ENCODE measurements around the gene HSDL2.
"Not testable (repeated sequence)": the region's sequence is repeated elsewhere in the genome, so short reads cannot be mapped to it uniquely, and the experiment has no call there.

The HSDL2 gene

DNA sequence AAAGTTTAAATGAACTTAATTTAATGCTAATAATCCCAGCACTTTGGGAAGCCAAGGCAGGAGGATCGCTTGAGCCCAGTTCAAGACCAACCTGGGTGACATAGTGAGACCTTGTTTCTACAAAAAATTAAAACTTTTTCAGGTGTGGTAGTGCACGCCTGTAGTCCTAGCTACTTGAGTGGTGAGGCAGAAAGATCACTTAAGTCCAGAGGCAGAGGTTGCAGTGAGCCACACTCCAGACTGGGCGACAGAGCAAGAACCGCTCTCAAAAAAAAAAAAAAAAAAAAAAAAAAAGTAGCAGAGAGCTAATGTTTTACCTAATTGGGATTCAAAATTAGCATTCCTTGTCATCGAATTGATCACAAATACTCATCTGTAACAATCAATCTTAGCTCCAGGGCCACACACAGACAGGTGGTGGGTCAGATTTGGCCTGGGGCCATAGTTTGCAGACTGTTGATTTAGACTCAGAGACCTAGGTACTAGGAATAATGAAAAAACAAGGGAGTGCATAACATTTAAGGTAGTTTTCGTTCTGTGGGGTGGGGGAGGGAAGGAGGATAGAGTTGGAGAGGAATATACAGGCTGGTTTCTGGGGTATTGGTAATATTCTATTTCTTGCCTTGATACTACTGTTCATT lies 21.4 kb downstream of the HSDL2 start:
- no peak for DNase-seq

DNA sequence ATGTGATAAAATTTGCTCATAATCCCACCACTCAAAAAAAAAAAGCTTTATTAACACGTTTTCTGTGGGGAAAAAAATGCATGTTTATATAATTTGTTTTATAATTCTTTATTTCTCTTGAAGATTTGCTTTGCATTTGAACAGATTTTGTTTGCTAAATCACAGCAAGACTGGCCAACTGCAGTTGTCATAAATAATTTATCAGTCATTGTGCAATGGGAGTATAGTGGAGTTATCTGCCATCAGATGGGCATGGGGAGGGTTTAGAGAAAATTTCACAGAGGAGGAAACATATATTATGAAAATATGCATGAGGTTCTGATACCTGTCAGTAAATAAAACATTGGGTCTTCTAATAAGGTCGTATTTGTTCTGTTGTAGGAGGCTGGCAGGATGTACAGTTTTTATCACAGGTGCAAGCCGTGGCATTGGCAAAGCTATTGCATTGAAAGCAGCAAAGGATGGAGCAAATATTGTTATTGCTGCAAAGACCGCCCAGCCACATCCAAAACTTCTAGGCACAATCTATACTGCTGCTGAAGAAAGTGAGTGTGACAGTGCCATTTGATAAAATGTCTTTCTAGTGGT lies 23.8 kb downstream of the HSDL2 start:
- DNase-seq: no peak

DNA sequence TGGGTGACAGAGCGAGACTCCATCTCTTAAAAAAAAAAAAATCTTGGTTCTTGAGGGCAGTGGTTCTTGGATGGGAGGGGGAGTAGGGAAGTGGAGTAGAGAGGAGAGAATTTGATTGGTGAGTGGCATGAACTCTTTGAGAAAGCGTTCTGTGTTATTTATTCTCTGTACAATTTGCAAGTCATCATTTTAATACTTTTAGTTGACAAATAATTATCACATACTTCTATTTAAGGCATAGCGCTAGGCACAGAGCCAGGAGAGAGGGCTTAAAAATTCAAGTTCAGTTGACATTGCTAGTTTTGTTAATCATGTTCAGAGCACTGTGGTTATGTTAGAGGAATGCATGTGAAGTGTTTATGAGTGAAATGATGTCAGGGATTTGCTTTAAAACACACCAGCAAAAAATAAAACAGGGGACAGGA lies 24.6 kb downstream of the HSDL2 start:
- DNase-seq: no peak

DNA sequence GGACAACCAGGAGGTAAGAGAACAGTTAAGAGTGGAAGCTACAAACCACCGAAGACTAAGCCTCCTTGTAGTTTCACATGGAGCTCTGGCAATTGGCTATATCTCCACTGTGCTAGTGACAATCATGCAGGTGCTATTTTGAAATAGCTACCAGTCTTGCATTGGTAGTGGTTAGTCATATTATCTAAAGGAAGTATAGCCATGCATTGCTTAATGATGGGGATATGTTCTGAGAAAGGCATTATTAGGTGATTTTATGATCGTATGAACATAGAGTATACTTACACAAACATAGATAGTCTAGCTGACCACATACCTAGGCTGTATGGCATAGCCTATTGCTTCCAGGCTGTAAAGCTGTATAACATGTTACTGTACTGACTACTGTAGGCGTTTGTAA lies 28.4 kb downstream of the HSDL2 start:
- DNase-seq: no peak

DNA sequence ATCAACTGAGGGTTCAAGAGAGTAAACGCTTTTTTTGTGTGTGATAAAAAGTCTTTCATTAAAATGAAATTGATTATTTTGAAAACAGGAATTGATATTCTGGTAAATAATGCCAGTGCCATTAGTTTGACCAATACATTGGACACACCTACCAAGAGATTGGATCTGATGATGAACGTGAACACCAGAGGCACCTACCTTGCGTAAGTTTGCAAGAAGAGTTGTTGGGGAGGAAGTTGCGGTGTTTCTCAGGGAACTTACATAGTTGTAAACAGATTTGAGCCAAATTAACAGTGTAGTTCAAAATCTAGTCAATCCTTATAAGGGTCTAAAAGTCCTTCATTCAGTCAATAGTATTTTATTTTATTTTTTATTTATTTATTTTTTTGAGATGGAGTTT lies 28.9 kb downstream of the HSDL2 start:
- DNase-seq: no peak

DNA sequence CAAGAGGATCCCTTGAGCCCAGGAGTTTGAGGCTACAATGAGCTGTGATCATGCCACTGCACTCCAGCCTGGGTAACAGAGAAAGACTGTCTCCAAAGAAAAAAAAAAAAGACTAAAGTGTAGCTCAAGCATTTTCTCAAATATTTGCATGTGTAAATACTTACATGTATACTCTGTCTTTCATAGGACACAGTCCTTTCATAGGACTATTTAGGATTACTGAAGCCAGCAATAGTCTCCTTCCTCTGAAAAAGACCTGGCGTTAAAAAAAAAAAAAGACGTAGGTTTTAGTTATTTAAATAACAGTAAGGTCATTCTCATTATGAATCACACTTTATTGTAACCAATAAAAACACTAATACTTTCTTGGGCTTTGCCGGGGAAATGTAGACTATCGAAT lies 29.9 kb downstream of the HSDL2 start:
- DNase-seq: no peak

DNA sequence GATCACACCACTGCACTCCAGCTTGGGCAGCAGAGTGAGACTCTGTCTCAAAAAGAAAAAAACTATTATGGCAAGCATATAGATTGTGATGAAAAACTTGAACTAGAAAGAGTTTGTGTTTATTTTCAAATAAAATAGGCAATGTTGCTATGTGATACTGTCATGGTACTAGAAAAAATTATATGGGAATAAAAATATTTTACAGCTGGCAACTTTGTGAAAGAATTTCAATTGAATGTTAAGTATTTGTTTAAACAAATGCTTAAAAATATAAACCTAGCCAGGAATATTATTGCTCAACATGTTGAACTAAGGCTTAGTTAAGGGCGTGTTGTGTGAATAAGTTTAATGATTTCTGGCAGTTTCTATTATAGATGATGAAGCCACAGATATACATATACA lies 31.7 kb downstream of the HSDL2 start:
- no peak for DNase-seq

DNA sequence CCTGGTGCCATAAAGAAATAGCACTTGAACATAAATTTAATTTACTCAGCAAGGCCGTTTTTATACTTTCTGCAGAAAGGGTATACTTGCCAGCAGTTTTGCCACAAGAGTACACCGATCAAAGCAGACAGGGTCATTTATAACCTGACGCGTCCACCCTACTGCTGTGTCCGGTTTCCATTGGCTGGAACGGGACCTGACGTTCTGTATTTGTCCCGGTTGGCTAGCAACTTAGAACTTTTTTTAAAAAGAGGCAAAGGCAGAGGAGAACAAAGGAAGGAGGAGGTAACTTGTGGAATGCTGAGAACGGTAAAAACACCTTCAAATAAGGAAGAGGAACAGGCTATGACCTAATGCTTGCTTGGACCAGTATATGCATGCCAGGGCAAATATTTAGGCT lies 33.8 kb downstream of the HSDL2 start:
- DNase-seq: not testable (repeated sequence)

DNA sequence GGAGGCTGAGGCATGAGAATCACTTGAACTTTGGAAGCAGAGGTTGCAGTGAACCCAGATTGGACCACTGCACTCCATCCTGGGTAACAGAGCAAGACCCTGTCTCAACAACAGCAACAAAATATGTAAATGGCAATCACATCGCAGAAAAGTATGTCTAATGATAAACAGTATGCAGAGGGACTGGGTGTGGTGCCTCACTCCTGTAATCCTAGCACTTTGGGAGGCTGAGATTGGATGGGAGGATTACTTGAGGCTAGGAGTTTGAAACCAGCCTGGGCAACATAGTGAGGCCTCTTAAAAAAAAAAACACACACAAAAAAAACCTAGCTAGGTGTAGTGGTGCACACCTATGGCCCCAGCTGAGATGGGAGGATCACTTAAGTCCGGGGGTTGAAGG lies 40.3 kb downstream of the HSDL2 start:
- no peak for DNase-seq

DNA sequence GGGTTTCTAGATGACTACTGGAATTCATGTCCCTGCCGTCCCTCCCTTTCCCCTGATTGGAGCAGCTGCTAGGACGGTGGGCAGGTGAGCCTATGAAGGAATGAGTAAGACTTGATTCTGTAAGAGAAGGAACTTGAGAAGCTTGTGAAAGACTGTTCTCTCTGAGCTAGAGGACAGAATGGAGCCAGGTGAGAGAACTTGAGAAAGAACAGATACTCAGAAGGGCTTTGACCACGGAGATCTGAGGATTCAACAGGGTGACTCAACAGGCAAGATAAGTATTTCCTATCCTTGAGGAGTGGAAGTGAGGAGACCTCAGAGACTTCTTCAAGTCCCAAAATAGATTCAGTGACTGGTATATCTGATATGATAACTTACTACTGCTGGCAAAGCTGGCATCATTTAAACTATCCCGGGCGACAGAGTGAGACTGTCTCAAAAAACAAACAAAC lies 41.9 kb downstream of the HSDL2 start:
- DNase-seq: no peak

DNA sequence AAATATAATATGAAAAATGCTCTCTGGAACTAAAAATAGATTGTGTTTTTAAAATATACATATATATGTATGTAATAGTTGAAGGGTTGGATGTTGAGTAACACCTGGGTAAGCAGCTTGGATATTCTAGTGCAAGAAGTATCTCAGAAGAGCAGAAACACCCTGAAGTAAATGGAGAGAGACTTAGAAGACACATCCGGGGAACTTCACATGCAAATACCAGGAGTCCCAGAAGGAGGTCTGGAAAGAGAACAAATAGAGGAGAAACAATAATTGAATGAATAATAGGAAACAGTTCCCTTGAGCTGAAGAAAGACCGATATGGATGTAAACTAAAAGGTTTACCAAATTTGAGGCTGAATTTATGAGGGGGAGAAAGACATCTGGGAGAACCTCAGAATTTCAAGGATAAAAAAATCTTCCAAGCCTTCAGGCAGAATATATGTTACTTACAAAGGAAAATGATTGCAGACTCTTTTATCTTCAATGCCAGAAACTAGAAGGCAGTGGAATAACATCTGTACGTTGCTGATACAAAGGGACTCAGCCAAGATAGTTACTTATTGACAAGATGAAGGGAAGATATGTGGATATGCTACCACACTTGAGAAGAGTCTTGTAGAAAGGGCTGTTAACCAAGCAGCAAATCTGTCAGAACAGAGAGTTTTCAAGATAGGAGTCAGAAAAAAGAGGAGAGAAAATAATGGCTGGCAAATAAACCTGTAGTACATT lies 42.7 kb downstream of the HSDL2 start:
- DNase-seq: no peak

DNA sequence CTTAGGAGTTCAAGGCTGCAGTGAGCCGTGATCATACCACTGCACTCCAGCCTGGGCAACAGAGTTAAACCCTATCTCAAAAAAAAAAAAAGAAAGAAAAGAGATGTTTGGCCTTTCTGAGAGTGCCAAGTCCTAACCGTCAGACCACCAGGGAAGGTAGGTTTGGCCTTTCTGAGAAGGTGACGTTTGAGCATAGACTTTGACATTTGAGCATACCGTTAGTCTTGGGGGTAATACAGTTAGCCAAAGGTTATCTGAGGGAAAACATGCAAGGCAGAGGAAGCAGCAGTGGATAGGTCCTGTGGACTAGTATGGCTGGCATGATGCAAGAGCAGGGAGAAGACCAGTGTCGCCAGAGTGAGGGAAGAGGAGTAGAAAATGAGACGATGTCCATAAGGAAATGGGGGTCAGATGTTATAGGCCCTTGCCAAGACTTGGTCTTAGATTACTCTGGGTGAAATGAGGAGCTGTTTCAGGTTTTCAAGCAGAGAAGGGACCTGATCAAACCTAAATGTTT lies 50.2 kb downstream of the HSDL2 start:
- DNase-seq: no peak

DNA sequence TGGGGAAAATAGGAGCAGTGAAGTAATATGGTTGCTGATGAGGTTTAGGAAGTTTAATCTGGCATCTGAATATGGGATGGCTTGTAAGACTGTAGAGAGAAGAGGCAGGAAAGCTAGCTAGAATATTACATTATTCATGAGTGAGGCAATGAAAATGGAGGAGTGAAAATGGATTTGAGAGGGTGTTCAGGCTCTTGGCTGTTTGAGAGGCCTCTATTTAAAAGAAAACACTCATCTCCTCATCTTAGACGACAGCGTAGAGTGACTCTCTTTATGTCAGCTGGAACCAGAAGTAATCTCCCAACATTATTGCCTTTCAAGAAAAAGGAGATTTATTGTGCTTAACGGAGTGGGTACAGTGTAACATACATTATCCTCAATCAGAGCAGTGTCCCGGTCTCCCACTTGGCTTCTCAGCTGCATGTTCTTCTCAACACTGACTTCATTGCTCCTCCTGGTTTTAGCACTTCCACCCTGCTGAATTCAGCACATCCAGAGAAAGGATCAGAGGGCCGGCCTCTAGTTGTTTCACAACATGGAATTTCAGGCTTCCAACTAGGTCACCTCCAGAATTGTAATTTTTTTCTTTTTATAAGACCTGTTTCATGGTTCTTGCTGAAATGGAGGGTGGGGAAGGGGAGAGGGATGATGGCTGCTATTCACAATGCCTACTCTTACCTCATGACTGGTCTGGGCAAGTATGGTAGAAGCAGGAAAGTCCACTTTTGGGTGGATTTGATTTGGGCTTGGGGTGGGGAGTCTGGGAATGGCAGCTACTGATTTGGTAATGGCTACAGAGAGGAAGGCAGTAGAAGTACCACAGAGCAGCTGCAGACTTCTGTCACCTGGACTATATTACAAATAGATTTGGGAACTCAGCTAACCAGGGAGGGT lies 53.8 kb downstream of the HSDL2 start:
- DNase-seq: no peak

DNA sequence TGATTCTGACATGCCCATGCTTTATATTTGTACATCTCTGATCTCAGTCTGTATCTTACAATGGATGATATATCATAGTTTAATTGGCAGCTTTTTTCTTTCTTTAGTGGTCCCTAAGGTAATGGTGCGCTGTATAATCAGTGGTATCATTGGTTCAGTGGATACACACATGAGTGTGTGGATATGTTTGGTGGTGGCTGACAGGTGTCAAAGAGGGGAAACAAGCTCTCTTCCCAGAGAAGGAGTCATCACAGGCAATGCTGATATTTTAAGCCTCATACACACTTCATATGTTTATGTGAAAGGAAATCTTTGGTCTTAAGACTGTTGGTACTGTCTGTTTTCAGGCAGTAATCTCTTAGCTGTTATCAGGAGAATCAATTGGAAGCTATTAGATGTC lies 54.6 kb downstream of the HSDL2 start:
- no peak for DNase-seq

DNA sequence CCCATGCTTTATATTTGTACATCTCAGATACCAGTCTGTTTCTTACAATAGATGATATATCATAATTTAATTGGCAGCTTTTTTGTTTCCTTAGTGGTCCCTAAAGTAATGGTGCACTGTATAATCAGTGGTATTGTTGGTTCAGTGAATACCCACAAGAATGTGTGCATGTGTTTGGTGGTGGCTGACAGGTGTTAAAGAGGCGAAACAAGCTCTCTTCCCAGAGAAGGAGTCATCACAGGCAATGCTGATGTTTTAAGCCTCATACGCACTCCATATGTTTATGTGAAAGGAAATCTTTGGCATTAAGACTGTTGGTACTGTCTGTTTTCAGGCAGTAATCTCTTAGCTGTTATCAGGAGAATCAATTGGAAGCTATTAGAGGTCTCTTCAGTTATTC lies 57.5 kb downstream of the HSDL2 start:
- no peak for DNase-seq

DNA sequence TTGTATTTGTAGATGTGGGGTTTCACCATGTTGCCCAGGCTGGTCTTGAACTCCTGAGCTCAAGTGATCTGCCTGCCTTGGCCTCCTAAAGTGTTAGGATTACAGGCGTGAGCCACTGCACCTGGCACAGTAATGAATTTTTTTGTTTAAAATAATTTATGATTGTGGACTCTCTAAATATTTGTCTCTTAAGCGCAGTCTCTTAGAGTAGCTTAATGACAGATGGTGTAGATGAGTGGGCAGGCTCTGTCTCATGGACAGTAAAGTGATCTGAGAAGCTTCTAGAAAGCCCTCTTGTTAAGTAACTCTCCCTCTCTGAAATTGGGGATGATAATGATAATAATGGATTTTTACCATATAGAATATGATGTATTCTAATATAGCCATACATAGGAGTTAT lies 59.3 kb downstream of the HSDL2 start:
- no peak for DNase-seq

DNA sequence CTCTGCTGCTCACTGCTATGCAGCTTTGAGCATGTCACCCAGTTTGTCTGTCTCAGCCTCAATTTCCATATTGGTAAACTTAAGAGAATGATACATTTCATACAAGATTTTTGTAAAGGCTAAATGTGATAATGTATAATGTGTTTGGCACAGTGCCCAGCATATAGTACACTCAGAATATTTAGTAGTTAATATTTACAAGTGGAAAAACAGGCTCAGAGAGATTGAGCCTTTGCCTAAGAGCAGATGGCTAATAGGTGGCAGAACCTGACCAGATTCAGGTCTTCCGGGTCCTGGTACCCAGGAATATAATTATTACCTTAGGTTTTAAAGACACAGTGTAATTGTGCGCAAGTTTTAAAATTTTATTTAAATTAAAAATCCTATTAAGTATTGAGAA lies 59.9 kb downstream of the HSDL2 start:
- DNase-seq: no peak

DNA sequence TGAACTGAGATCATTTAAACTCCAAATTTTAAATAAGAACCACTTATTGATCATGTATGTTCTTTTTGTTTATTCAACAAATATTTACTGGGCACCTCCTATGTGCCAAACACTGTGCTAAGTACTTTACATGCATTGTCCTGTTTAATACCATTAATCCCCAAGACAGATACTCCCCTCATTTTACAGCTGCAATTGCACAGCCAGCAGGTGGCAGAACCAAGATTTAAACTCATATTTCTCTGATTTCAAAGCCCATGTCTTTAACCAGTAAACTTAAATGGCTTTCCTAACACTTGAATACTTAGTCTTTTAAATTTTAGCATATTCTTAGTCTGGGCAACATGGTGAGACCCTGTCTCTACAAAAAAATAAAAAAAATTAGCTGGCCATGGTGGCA lies 63.3 kb downstream of the HSDL2 start:
- DNase-seq: peak in 1 of 2 experiments; percentile 30

DNA sequence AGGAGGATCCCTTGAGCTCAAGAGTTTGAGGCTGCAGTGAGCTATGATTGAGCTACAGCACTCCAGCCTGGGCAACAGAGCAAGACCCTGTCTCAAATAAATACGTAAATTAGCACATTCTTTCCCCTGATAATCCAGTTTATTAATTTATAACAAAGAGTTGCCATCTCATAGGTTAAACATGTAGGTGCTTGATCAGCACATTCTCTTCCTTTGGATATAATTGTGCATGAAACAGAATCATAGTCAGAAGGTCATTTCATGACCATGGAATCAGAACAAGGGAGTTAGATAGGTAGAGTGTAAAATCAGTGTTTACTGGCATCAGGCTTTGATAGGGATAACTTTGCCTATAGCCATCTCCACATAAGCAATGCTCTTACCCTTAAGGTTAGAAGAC lies 63.7 kb downstream of the HSDL2 start:
- no peak for DNase-seq

DNA sequence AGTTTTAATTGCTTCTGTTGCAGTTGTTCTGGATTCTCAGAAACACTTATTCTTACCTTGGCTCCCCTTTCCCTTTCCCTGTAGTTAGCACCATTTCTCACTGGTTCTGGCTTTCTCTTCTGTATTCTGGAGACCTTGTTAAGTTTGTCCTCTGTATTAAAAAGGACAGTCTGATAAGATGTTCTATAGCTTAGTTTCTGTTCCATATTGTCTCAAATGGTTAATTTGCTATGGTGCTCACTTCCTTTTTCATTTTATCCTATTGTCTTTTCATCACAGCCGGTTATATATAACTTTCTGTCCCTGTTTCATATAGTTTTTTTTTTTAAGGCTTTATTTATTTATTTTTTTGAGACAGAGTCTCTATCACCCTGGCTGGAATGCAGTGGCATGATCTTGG lies 65.3 kb downstream of the HSDL2 start:
- no peak for DNase-seq

DNA sequence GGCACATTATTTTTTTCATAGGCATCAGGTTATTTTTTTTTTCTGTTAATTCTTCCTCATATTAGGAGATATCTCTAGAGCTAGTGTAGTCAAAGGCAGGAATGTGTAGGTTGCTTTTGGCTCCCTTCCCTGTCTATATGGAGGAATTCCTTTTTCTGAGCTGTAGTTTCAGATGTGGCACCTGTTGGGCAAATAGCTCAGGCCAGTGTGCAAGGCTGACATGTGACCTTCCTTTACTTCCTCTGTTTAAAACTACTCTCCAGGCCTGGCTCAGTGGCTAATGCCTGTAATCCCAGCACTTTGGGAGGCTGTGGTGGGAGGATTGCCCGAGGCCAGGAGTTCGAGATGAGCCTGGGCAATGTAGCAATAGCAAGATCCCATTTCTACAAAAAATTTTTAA lies 66.2 kb downstream of the HSDL2 start:
- DNase-seq: no peak

DNA sequence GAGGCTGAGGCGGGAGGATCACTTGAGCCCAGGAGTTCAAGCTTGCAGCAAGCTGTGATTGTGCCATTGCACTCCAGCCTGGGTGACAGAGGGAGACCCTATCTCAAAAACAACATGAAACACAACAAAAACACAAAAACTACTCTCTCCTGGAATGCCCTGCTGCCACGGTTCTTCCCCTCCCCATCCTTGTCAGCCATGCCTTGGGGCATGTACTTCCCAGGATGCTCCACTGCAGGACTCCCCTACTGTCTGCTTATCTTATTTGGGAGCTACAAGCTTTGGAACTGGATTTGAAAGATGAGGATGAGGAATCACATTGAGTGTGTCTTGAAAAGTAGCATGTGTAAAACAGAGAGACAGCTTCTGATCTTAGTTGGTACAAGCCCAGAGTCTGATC lies 66.6 kb downstream of the HSDL2 start:
- no peak for DNase-seq

DNA sequence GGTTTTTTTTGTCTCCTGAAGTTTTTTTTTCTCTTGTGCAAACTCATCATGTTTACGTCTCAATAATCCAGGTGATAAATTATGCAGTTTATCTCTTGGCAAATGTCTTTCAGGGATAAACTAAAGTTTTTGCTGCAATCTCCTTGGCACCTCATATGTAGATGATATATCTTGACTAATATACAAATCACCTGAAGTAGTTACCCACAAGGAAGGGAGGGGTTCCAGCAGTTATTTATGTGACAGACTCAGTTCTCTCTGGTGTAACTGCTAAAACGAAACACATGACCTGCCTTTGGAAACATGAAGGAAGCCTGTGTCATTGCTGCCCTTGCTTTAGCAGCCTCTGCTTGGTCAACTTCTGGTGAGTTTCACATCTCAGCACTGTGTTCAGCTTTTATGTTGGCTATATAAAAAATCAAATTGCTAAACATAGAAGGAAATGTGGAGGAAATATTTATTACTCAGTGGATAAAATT lies 67.4 kb downstream of the HSDL2 start:
- DNase-seq: no peak
